Measurements from ENCODE around the gene HIPK2.

The HIPK2 gene

GRCh38 chr7:139748941-139749340, 28.9 kb downstream of the HIPK2 start:
- DNase-seq (ENCODE audit: insufficient read length, low spot score) (no peak), FAIRE-seq (no peak)
- TF ChIP-seq, protein P1, sequence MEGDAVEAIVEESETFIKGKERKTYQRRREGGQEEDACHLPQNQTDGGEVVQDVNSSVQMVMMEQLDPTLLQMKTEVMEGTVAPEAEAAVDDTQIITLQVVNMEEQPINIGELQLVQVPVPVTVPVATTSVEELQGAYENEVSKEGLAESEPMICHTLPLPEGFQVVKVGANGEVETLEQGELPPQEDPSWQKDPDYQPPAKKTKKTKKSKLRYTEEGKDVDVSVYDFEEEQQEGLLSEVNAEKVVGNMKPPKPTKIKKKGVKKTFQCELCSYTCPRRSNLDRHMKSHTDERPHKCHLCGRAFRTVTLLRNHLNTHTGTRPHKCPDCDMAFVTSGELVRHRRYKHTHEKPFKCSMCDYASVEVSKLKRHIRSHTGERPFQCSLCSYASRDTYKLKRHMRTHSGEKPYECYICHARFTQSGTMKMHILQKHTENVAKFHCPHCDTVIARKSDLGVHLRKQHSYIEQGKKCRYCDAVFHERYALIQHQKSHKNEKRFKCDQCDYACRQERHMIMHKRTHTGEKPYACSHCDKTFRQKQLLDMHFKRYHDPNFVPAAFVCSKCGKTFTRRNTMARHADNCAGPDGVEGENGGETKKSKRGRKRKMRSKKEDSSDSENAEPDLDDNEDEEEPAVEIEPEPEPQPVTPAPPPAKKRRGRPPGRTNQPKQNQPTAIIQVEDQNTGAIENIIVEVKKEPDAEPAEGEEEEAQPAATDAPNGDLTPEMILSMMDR (IDR thresholded peaks at IDR 0.05; ENCODE audit: insufficient read depth, missing control alignments) = no peak

GRCh38 chr7:139748373-139748765, 29.4 kb downstream of the HIPK2 start:
- TF ChIP-seq, protein P1 (IDR thresholded peaks at IDR 0.05; ENCODE audit: insufficient read depth, missing control alignments) = no peak
- FAIRE-seq = no peak
- no peak for DNase-seq (ENCODE audit: insufficient read length, low spot score)

DNA sequence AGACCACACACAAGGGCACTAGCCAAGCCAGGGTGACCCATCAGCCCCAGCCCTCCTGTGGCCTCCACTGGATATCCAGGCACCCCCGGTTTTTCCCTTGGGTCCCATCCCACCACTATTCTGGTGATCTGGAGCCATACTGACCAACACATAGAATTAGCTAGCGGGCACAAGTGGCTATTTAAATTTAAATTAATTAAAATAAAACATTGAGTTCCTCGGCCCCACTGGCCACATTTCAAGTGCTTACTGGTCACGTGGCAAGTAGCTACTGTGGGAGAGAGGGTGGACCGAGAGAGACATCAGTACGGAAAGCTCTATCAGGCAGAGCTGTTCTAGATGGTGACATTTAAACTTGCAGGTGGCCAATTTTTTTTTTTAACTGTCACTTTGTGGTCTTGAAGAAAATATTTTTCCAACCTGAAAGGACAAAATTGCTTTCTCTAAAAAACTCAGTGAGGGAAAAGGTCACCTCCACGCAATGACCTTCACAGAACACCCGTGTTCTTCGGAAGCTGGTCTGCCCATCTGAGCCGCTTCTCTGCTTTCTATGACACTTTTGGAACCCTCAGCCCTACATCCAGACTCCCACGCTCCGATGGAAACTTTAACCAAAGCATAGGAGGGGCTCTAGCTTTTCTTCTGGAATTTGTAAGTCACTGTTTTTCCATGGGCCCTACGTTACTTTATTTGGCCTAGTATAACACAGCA, 30.0 kb downstream of the HIPK2 start:
- TF ChIP-seq, protein P1 (IDR thresholded peaks at IDR 0.05; ENCODE audit: insufficient read depth, missing control alignments) = no peak
- DNase-seq (ENCODE audit: insufficient read length, low spot score) (no peak), FAIRE-seq (no peak)

DNA sequence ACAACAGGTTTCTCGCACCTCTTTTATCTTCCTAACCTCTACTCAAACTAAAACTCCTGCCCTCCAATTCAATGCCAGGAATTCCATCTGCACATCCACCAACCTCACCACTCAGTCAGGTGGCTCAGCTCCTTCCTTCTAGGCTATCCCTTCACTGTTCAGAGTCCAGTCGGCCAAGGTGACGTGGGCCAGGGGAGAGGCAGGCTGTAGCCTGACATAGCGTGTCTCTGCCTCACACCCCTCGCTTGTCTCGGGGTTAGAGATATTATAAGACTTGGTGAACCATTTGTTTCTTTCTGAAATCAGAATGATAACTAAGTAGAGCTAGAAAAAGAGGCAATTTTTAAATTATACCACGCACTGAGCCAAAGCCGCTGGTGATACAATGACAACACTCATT, 31.1 kb downstream of the HIPK2 start:
- no peak for DNase-seq (ENCODE audit: insufficient read length, low spot score)
- TF ChIP-seq, protein P1 (IDR thresholded peaks at IDR 0.05; ENCODE audit: insufficient read depth, missing control alignments) = no peak
- no peak for FAIRE-seq

DNA sequence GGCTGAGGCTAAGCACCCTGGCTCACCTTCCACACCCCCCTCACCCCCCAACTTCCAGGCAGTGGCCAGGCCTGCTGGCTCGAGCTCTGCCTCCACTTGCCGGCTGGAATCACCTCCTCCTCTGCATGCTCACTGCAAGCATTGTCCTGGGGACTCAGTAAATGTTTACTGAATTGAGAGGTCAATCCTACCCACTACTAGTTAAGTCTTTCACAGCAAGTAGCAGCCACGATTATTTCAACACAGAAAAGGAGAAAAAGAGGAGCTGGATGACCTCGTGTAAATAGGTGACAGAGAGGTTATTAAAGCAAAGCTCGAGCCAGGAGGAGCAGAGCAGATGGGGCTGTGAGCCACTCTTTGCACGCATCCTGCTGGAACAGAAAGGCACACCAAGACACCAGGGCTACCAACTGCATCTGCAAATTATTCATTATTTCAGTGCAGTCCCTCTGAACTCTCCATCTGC, 32.1 kb downstream of the HIPK2 start:
- DNase-seq (ENCODE audit: insufficient read length, low spot score) (no peak), FAIRE-seq (no peak)
- TF ChIP-seq, protein P1 (IDR thresholded peaks at IDR 0.05; ENCODE audit: insufficient read depth, missing control alignments) = no peak

GRCh38 chr7:139744768-139745677, 32.8 kb downstream of the HIPK2 start:
- TF ChIP-seq, protein P1 (IDR thresholded peaks at IDR 0.05; ENCODE audit: insufficient read depth, missing control alignments) = no peak
- FAIRE-seq (no peak), DNase-seq (ENCODE audit: insufficient read length, low spot score) (no peak)

Data from D721Med (cell line).